Lower lobe of right lung (tissue), 2 donors: ENCODE measurements around the gene SH3GLB1. TPM values are rescaled to one million over a fixed set of nuclear protein-coding genes. Genes with fewer than 3 reads are reported as not detected.

Experiments
- ATAC-seq, 2 donors: fragments of 200-7000 bp; cut with Tn5 transposase; one replicate each; pipeline ENCODE4 v1.9.1; 2020 to 2022; ENCODE audit warnings: mild to moderate bottlenecking in 2 of 2, moderate library complexity in 2 of 2
- DNase-seq: peaks from one replicate; pipeline ENCODE4 v3.0.0-alpha.2; 2020
- H3K27ac ChIP-seq: fragments of 200-600 bp; one replicate; pipeline ENCODE4 v1.8.0; 2022
- H3K27me3 ChIP-seq: fragments of 200-600 bp; one replicate; pipeline ENCODE4 v1.8.0; 2022; ENCODE audit warnings: low read depth
- H3K36me3 ChIP-seq: fragments of 200-600 bp; one replicate; pipeline ENCODE4 v1.8.0; 2022; ENCODE audit warnings: mild to moderate bottlenecking
- H3K4me1 ChIP-seq: fragments of 200-600 bp; one replicate; pipeline ENCODE4 v1.8.0; 2022
- H3K4me3 ChIP-seq: fragments of 200-600 bp; one replicate; pipeline ENCODE4 v1.8.0; 2022; ENCODE audit warnings: mild to moderate bottlenecking
- H3K9me3 ChIP-seq: fragments of 200-600 bp; one replicate; pipeline ENCODE4 v1.8.0; 2022
- CTCF ChIP-seq: fragments of 200-600 bp; IDR thresholded peaks from one replicate; pipeline ENCODE4 v1.8.0; 2022; ENCODE audit warnings: antibody characterized with exemption, mild to moderate bottlenecking
- intact Hi-C: fragments of 100-400 bp; cut with DNase I; formaldehyde crosslinking; loops from one replicate; pipeline ENCODE4 v1.11.0; 2022
- total RNA-seq: library from RNA; stranded (reverse); fragmentation: NEBNext Ultra II Directional; extraction: Animal tissue kit (Norgen Biotek cat#: 25700); gene quantifications from one replicate; pipeline ENCODE4 v1.2.1, GENCODE V29; 2021
- donor health status: DM: no; HTN: yes; CAD: no; lungs with severe emphysema.

The SH3GLB1 gene
- total RNA-seq, 1 donor from 2014 or later, result 91.1 TPM

GRCh38 chr1:86714159-86714558 is 9.8 kb downstream of the SH3GLB1 start:
- Histone ChIP-seq H3K4me3 (no peak overlapping the region), H3K9me3 (no peaks in the 10 kb centered on the region), H3K36me3 (peaks cover 30% of the 10 kb centered on the region), H3K27me3 (no peaks in the 10 kb centered on the region), H3K4me1 (peaks cover 63% of the 10 kb centered on the region), H3K27ac (no peak overlapping the region)
- ATAC-seq (no peak), DNase-seq (no peak)
- TF ChIP-seq CTCF, result no peak
- intact Hi-C loops, result no loop called here

GRCh38 chr1:86714561-86715244 is 10.3 kb downstream of the SH3GLB1 start:
- intact Hi-C loops, result no loop called here
- Histone ChIP-seq H3K4me3 (no peak overlapping the region), H3K9me3 (no peaks in the 10 kb centered on the region), H3K4me1 (peaks cover 59% of the 10 kb centered on the region), H3K27me3 (no peaks in the 10 kb centered on the region), H3K27ac (no peak overlapping the region), H3K36me3 (peaks cover 35% of the 10 kb centered on the region)
- ATAC-seq, result no peak
- TF ChIP-seq CTCF, result no peak
- DNase-seq, result no peak

- H3K9me3 ChIP-seq, result no peaks in the 10 kb centered on the region
- H3K27ac ChIP-seq, result no peak overlapping the region
- ATAC-seq, result no peak
- H3K36me3 ChIP-seq, result peaks cover 76% of the 10 kb centered on the region
- no peak for DNase-seq
- no peak overlapping the region for H3K4me3 ChIP-seq
- H3K27me3 ChIP-seq, result no peaks in the 10 kb centered on the region
- intact Hi-C loops, result no loop called here
- no peak for TF ChIP-seq CTCF
- peaks cover 28% of the 10 kb centered on the region for H3K4me1 ChIP-seq
Observed at GRCh38 chr1:86718786-86719185, 14.4 kb downstream of the SH3GLB1 start.

GRCh38 chr1:86731416-86731815 is 27.0 kb downstream of the SH3GLB1 start:
- Histone ChIP-seq H3K4me3 (no peak overlapping the region), H3K36me3 (peaks cover 89% of the 10 kb centered on the region), H3K9me3 (no peaks in the 10 kb centered on the region), H3K27me3 (no peaks in the 10 kb centered on the region), H3K27ac (no peak overlapping the region), H3K4me1 (no peaks in the 10 kb centered on the region)
- DNase-seq (no peak), ATAC-seq (no peak)
- no peak for TF ChIP-seq CTCF
- intact Hi-C loops, result no loop called here

- Histone ChIP-seq H3K4me3 (no peak overlapping the region), H3K9me3 (no peaks in the 10 kb centered on the region), H3K27ac (no peak overlapping the region), H3K27me3 (no peaks in the 10 kb centered on the region), H3K4me1 (no peaks in the 10 kb centered on the region), H3K36me3 (peaks cover 91% of the 10 kb centered on the region)
- intact Hi-C loops, result no loop called here
- TF ChIP-seq CTCF, result no peak
- ATAC-seq (no peak), DNase-seq (no peak)
Observed at GRCh38 chr1:86733340-86733739, 29.0 kb downstream of the SH3GLB1 start.
